Left lung (tissue), 10 donors: Measurements from ENCODE around the gene PDE3B. TPM values are rescaled to one million over a fixed set of nuclear protein-coding genes. Genes with fewer than 3 reads are reported as not detected.
A peak's percentile ranks its signal among the peaks of the same experiment; 100 is the strongest.

ENCODE experiments used
- ATAC-seq: fragments of 200-7000 bp; cut with Tn5 transposase; one replicate; pipeline ENCODE4 v1.9.1; 2020; ENCODE audit warnings: moderate library complexity
- DNase-seq, 4 donors: peaks; one replicate each; pipeline ENCODE4 v3.0.0-alpha.2; 2013 to 2020
- H3K27ac ChIP-seq, 2 donors: fragments of 200-600 bp; sonication (generic) in 1 of 2; one replicate each; pipeline versions ENCODE4 v1.5.0 to v1.8.0; 2020 to 2021
- H3K27me3 ChIP-seq, 2 donors: fragments of 200-600 bp; sonication (generic) in 1 of 2; one replicate each; pipeline versions ENCODE4 v1.5.0 to v1.8.0; 2020 to 2021
- H3K36me3 ChIP-seq, 2 donors: fragments of 200-600 bp; sonication (generic) in 1 of 2; one replicate each; pipeline versions ENCODE4 v1.5.0 to v1.8.0; 2020 to 2021
- H3K4me1 ChIP-seq, 2 donors: fragments of 200-600 bp; one replicate each; pipeline ENCODE4 v1.8.0; 2021
- H3K4me3 ChIP-seq, 2 donors: fragments of 200-600 bp; sonication (generic) in 1 of 2; one replicate each; pipeline versions ENCODE4 v1.5.0 to v1.8.0; 2020 to 2021; ENCODE audit warnings: mild to moderate bottlenecking in 1 of 2
- H3K9me3 ChIP-seq, 2 donors: fragments of 200-600 bp; sonication (generic) in 1 of 2; one replicate each; pipeline versions ENCODE4 v1.5.0 to v1.8.0; 2020 to 2021
- intact Hi-C, 2 donors: fragments of 100-400 bp; cut with DNase I; formaldehyde crosslinking; loops; one replicate each; pipeline versions ENCODE4 v1.11.2 to v1.14.2; 2022
- polyA plus RNA-seq, 6 donors: library from polyadenylated mRNA; unstranded; fragments of 120-200 nt; gene quantifications; one replicate each; pipeline ENCODE4 v1.2.1, GENCODE V29; 2013; ENCODE audit not compliant: insufficient read length in 6 of 6
- total RNA-seq, 2 donors: library from RNA; stranded (reverse); fragmentation: NEBNext Ultra II Directional; extraction: Animal tissue kit (Norgen Biotek cat#: 25700); gene quantifications; one replicate each; pipeline ENCODE4 v1.2.1, GENCODE V29; 2021
- TF ChIP-seq, protein P1 (sequence below), 2 donors: fragments of 200-600 bp; sonication (generic) in 1 of 2; IDR thresholded peaks; one replicate each; pipeline versions ENCODE4 v1.5.0 to v1.8.0; 2021; ENCODE audit warnings: antibody characterized with exemption in 2 of 2
- donor health status: DM: no; HTN: yes; CAD: no.
- donor health status: DM: no; HTN: no; CAD: no.

PDE3B gene
- total and polyA plus RNA-seq, 8 donors: 17.0 to 36.2 (median 30.9) TPM

GRCh38 chr11:14891143-14892035 lies 247.8 kb downstream of the PDE3B start:
- ATAC-seq: peak; percentile 90
- intact Hi-C loops: no loop called here

GRCh38 chr11:14892036-14892556 lies 248.5 kb downstream of the PDE3B start, which contains the start of gene CYP2R1:
CYP2R1 (minus strand) TSS chr11:14892231; CDS start chr11:14892205, 26 bp downstream.
- peak; percentile 92 to 97 (median 96) for DNase-seq
- Histone ChIP-seq H3K27me3 (no peaks in the 10 kb centered on the region), H3K27ac (peak within 1 kb of the TSS; percentile 89 to 93), H3K4me3 (peak within 1 kb of the TSS; percentile 55 to 71), H3K4me1 (peaks cover 4 to 54% of the 10 kb centered on the region in 2 donors), H3K9me3 (no peaks in the 10 kb centered on the region), H3K36me3 (no peaks in the 10 kb centered on the region)
- intact Hi-C loops: no loop called here
- peak; percentile 98 for ATAC-seq
- TF ChIP-seq, protein P1, sequence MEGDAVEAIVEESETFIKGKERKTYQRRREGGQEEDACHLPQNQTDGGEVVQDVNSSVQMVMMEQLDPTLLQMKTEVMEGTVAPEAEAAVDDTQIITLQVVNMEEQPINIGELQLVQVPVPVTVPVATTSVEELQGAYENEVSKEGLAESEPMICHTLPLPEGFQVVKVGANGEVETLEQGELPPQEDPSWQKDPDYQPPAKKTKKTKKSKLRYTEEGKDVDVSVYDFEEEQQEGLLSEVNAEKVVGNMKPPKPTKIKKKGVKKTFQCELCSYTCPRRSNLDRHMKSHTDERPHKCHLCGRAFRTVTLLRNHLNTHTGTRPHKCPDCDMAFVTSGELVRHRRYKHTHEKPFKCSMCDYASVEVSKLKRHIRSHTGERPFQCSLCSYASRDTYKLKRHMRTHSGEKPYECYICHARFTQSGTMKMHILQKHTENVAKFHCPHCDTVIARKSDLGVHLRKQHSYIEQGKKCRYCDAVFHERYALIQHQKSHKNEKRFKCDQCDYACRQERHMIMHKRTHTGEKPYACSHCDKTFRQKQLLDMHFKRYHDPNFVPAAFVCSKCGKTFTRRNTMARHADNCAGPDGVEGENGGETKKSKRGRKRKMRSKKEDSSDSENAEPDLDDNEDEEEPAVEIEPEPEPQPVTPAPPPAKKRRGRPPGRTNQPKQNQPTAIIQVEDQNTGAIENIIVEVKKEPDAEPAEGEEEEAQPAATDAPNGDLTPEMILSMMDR (IDR thresholded peaks at IDR 0.05): peak in 1 of 2 donors; percentile 11

More at GRCh38 chr11:14891143-14892035, 247.8 kb downstream of the PDE3B start:
- no peaks in the 10 kb centered on the region for H3K27me3 ChIP-seq
- no peaks in the 10 kb centered on the region for H3K36me3 ChIP-seq
- TF ChIP-seq, protein P1 (IDR thresholded peaks at IDR 0.05): no peak
- H3K27ac ChIP-seq: peak overlapping the region; percentile 89 to 93
- peaks cover 4 to 60% of the 10 kb centered on the region in 2 donors for H3K4me1 ChIP-seq
- H3K4me3 ChIP-seq: peak overlapping the region; percentile 55 to 71
- H3K9me3 ChIP-seq: no peaks in the 10 kb centered on the region
- peak; percentile 89 to 96 (median 92) for DNase-seq

DNA sequence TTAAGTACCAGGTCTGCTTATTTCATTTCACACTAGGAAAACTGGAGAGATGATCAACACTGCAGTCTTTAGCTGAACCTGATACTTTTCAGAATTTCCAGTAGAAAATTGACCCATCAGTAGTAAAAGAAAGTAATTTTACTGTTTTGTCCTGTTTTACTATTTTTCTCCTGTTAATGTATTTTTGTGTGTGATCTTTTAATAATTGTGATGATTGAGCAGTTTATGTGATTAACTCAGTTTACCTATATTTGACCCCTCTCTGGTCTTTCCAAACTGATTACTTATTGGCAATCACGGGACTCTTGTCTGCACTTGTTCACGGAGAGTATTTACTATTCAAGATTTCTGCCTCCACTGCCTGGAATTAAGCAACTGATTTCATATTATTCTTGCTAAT lies 249.0 kb downstream of the PDE3B start:
- DNase-seq: no peak
- Histone ChIP-seq H3K27ac (peak overlapping the region; percentile 89 to 93), H3K36me3 (no peaks in the 10 kb centered on the region), H3K27me3 (no peaks in the 10 kb centered on the region), H3K4me1 (peaks cover 4 to 49% of the 10 kb centered on the region in 2 donors), H3K4me3 (peak overlapping the region; percentile 55 to 71), H3K9me3 (no peaks in the 10 kb centered on the region)
- intact Hi-C loops: no loop called here
- no peak for ATAC-seq
- TF ChIP-seq, protein P1 (IDR thresholded peaks at IDR 0.05): no peak

GRCh38 chr11:14894657-14895598 lies 251.3 kb downstream of the PDE3B start:
- ATAC-seq (no peak), DNase-seq (peak in 3 of 4 donors; percentile 65 to 76 (median 65))
- peaks cover 4 to 42% of the 10 kb centered on the region in 2 donors for H3K4me1 ChIP-seq
- no peaks in the 10 kb centered on the region for H3K27me3 ChIP-seq
- peak overlapping the region in 1 of 2 donors; percentile 50 for H3K27ac ChIP-seq
- TF ChIP-seq, protein P1 (IDR thresholded peaks at IDR 0.05): no peak
- no peak overlapping the region for H3K4me3 ChIP-seq
- H3K9me3 ChIP-seq: no peaks in the 10 kb centered on the region
- H3K36me3 ChIP-seq: no peaks in the 10 kb centered on the region
- intact Hi-C loops: no loop called here
